GM19351 (cell line): Measurements from ENCODE around the gene NFIX.

ENCODE experiments used
- ATAC-seq: cut with Tn5 transposase; IDR thresholded peaks from one replicate; pipeline ENCODE4 v1.9.1; 2021; ENCODE audit warnings: mild to moderate bottlenecking, moderate library complexity; ENCODE audit not compliant: unreplicated experiment

Gene NFIX

GRCh38 chr19:13033819-13034611, 38.7 kb downstream of the NFIX start:
- no peak for ATAC-seq

- no peak for ATAC-seq
These were observed 39.4 kb downstream of the NFIX start for GRCh38 chr19:13034636-13035035.

- ATAC-seq = no peak
These were observed 40.6 kb downstream of the NFIX start for GRCh38 chr19:13035820-13036365.

GRCh38 chr19:13036366-13036976, 41.2 kb downstream of the NFIX start:
- no peak for ATAC-seq

- no peak for ATAC-seq
These were observed 41.9 kb downstream of the NFIX start for GRCh38 chr19:13037161-13037560.

- ATAC-seq = no peak
These were observed 42.5 kb downstream of the NFIX start for GRCh38 chr19:13037731-13038130.

GRCh38 chr19:13038306-13039210, 43.3 kb downstream of the NFIX start:
- no peak for ATAC-seq

GRCh38 chr19:13039211-13039789, 44.0 kb downstream of the NFIX start:
- no peak for ATAC-seq

- ATAC-seq = no peak
These were observed 45.1 kb downstream of the NFIX start for GRCh38 chr19:13040232-13040947.

GRCh38 chr19:13040948-13041292, 45.6 kb downstream of the NFIX start:
- ATAC-seq = no peak

- no peak for ATAC-seq
These were observed 47.3 kb downstream of the NFIX start for GRCh38 chr19:13042443-13043130.

- ATAC-seq = no peak
These were observed 48.0 kb downstream of the NFIX start for GRCh38 chr19:13043285-13043684.

GRCh38 chr19:13044231-13044836, 49.1 kb downstream of the NFIX start:
- ATAC-seq = no peak

- no peak for ATAC-seq
These were observed 50.5 kb downstream of the NFIX start for GRCh38 chr19:13045812-13046211.

- no peak for ATAC-seq
These were observed 52.1 kb downstream of the NFIX start for GRCh38 chr19:13047374-13047773.

- no peak for ATAC-seq
These were observed 55.0 kb downstream of the NFIX start for GRCh38 chr19:13050274-13050673.

- no peak for ATAC-seq
These were observed 56.4 kb downstream of the NFIX start for GRCh38 chr19:13051557-13052165.

GRCh38 chr19:13052447-13053175, 57.3 kb downstream of the NFIX start:
- ATAC-seq = no peak
